Kidney epithelial cell (primary cell): Measurements from ENCODE around the gene CDK5RAP3. TPM values are rescaled to one million over a fixed set of nuclear protein-coding genes. Genes with fewer than 3 reads are reported as not detected.

Source experiments
- DNase-seq: peaks from one replicate; pipeline ENCODE4 v3.0.0-alpha.2; 2010; ENCODE audit warnings: low read depth
- H3K27me3 ChIP-seq: 2 replicates; pipeline ENCODE4 v1.6.0; 2011; ENCODE audit warnings: low read length; ENCODE audit not compliant: control insufficient read depth, insufficient read depth
- H3K36me3 ChIP-seq: 2 replicates; pipeline ENCODE4 v1.5.1; 2011; ENCODE audit warnings: low read length; ENCODE audit not compliant: control insufficient read depth, insufficient read depth
- H3K4me3 ChIP-seq: 2 replicates; pipeline ENCODE4 v1.5.1; 2011; ENCODE audit warnings: low read depth, mild to moderate bottlenecking, control low read depth, low read length
- CTCF ChIP-seq: IDR thresholded peaks from 2 replicates; pipeline ENCODE4 v1.5.1; 2011; ENCODE audit warnings: mild to moderate bottlenecking, moderate library complexity, low read length, control low read depth, inconsistent platforms; ENCODE audit not compliant: insufficient read depth, poor library complexity, severe bottlenecking
- total RNA-seq: library from RNA; depleted of rRNA; stranded (reverse); fragments of >200 nt; gene quantifications from 2 replicates; pipeline ENCODE4 v1.2.3, GENCODE V29; 2015

Gene CDK5RAP3
- total RNA-seq, 1 donor from 2014 or later, result 95.1 TPM

GRCh38 chr17:47968836-47969235 lies 2.1 kb upstream of the CDK5RAP3 start:
- no peak for DNase-seq
- no peaks in the 10 kb centered on the region for H3K36me3 ChIP-seq
- no peak for TF ChIP-seq CTCF
- H3K4me3 ChIP-seq, result no peak overlapping the region
- H3K27me3 ChIP-seq, result no peaks in the 10 kb centered on the region

- no peak for DNase-seq
- H3K27me3 ChIP-seq, result no peaks in the 10 kb centered on the region
- H3K36me3 ChIP-seq, result no peaks in the 10 kb centered on the region
- no peak for TF ChIP-seq CTCF
- no peak overlapping the region for H3K4me3 ChIP-seq
These were observed 786 bp upstream of the CDK5RAP3 start for GRCh38 chr17:47969930-47970724.

GRCh38 chr17:47973541-47973940 lies 2.6 kb downstream of the CDK5RAP3 start:
- DNase-seq, result no peak
- H3K36me3 ChIP-seq, result no peaks in the 10 kb centered on the region
- H3K27me3 ChIP-seq, result no peaks in the 10 kb centered on the region
- no peak overlapping the region for H3K4me3 ChIP-seq
- TF ChIP-seq CTCF, result no peak

GRCh38 chr17:47975189-47975822 lies 4.4 kb downstream of the CDK5RAP3 start:
- no peak for DNase-seq
- no peak for TF ChIP-seq CTCF
- no peaks in the 10 kb centered on the region for H3K27me3 ChIP-seq
- H3K4me3 ChIP-seq, result no peak overlapping the region
- H3K36me3 ChIP-seq, result peaks cover under 1% of the 10 kb centered on the region

- Histone ChIP-seq H3K27me3 (no peaks in the 10 kb centered on the region), H3K4me3 (no peak overlapping the region), H3K36me3 (peaks cover 2% of the 10 kb centered on the region)
- DNase-seq, result no peak
- no peak for TF ChIP-seq CTCF
These were observed 4.9 kb downstream of the CDK5RAP3 start for GRCh38 chr17:47975823-47976205.
